ENCODE measurements around the gene ERC2. TPM values are rescaled to one million over a fixed set of nuclear protein-coding genes. Genes with fewer than 3 reads are reported as not detected.

ERC2 gene
- total and polyA plus RNA-seq, 2 of the 8 experiments (the other 6 are each of a cell fraction or from before 2014, with no cell fraction given): 16.4 to 22.8 TPM

DNA sequence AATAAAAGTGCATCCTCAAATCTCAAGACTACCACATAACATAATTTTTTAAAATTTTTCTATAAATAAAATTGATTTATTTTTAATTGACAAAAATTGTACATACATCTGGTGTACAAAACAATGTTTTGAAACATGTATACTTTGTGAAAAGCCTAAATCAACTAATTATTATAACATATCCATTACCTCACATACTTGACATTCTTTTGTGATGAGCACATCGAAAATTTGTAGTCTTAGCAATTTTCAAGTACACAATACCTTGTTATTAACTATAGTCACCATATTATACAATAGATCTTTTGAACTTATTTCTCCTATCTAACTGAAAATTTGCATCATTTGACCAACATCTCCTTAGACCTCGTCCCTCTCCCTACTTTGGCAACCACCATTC lies 973.3 kb downstream of the ERC2 start:
- Histone ChIP-seq H3K23ac (ENCODE audit: insufficient read length) (no peak overlapping the region), H2AK5ac (ENCODE audit: low read depth, low read length) (no peak overlapping the region), H3K56ac (replicated peaks; ENCODE audit: insufficient read length, low read depth, low read length) (no peak overlapping the region), H3K4me2 (ENCODE audit: insufficient read depth in 1 of 2, low read depth in 2 of 2, low read length in 2 of 2) (no peak overlapping the region), H3K4me1 (replicated peaks in 1 of 4; ENCODE audit: control insufficient read depth in 3 of 4, insufficient read depth in 4 of 4, low read length in 3 of 4) (peaks cover 0 to 8% (median 2%) of the 10 kb centered on the region in 4 experiments; a peak in 4 of 7 replicates), H4K8ac (ENCODE audit: extremely low read depth, insufficient read depth, low read length) (no peak overlapping the region), H3K27me3 (replicated peaks in 1 of 4; ENCODE audit: control insufficient read depth in 3 of 4, extremely low read depth in 1 of 4, insufficient read depth in 3 of 4, low read length in 3 of 4) (peaks cover 0 to 18% (median 14%) of the 10 kb centered on the region in 4 experiments; a peak in 6 of 7 replicates), H2BK20ac (ENCODE audit: low read length) (no peak overlapping the region), H4K91ac (replicated peaks; ENCODE audit: insufficient read length, low read length) (no peak overlapping the region), H3K14ac (ENCODE audit: insufficient read length) (no peak overlapping the region), H2BK15ac (ENCODE audit: low read length) (no peak overlapping the region), H3K9me3 (ENCODE audit: insufficient read depth in 2 of 2, low read depth in 1 of 2, low read length in 1 of 2) (no peaks in the 10 kb centered on the region), H4K20me1 (replicated peaks in 1 of 2; ENCODE audit: control insufficient read depth in 1 of 2, insufficient read depth in 2 of 2, low read length in 2 of 2) (no peaks in the 10 kb centered on the region), H3K79me1 (ENCODE audit: low read depth, low read length) (no peaks in the 10 kb centered on the region), H2BK120ac (replicated peaks; ENCODE audit: low read depth, low read length) (no peak overlapping the region), H3K9ac (replicated peaks in 1 of 4; ENCODE audit: extremely low read depth in 1 of 4, low read depth in 3 of 4, low read length in 3 of 4) (no peak overlapping the region), H3K27ac (ENCODE audit: low read depth, low read length) (no peak overlapping the region), H3K23me2 (ENCODE audit: low read depth, low read length) (no peaks in the 10 kb centered on the region), H3K18ac (ENCODE audit: extremely low read depth, low read length) (no peak overlapping the region), H2BK5ac (ENCODE audit: low read depth, low read length) (no peak overlapping the region), H2BK12ac (ENCODE audit: low read depth, low read length) (no peak overlapping the region), H4K5ac (ENCODE audit: insufficient read length, low read depth, low read length) (no peak overlapping the region), H3K79me2 (ENCODE audit: control insufficient read depth in 1 of 2, insufficient read depth in 2 of 2, low read length in 2 of 2) (no peaks in the 10 kb centered on the region), H3K4ac (replicated peaks; ENCODE audit: insufficient read length, low read depth, low read length) (no peak overlapping the region), H3K4me3 (ENCODE audit: extremely low read depth in 1 of 4, insufficient read depth in 2 of 4, low read depth in 3 of 4, low read length in 4 of 4) (no peak overlapping the region), H2AFZ (ENCODE audit: low read length) (no peak overlapping the region), H3K36me3 (ENCODE audit: control insufficient read depth in 2 of 4, insufficient read depth in 4 of 4, low read length in 3 of 4) (no peaks in the 10 kb centered on the region)
- CTCF ChIA-PET (ENCODE audit: partially characterized antibody): no interaction called here
- POLR2A ChIA-PET (ENCODE audit: partially characterized antibody): no interaction called here
- no peak for DNase-seq (ENCODE audit: low read depth in 1 of 2, low spot score in 2 of 2)
- FAIRE-seq: no peak
- 93% methylated on average over 2 of the region's 2 CpGs; no CpG with 5 or more reads in 1 of the 2 experiments for WGBS, 2 experiments (ENCODE audit: extremely low coverage in 1 of 2, insufficient coverage in 1 of 2, insufficient read length in 1 of 2, insufficient replicate concordance in 2 of 2, low coverage in 1 of 2, low lambda C conversion rate in 2 of 2, missing lambda C conversion rate in 1 of 2)

All from H1 (cell line).